Natural killer cell (primary cell): ENCODE measurements around the gene ACTR3. TPM values are rescaled to one million over a fixed set of nuclear protein-coding genes. Genes with fewer than 3 reads are reported as not detected.

Experiments used
- ATAC-seq, 3 donors: fragments of 150-1000 bp in 2 of 3; fragments of 200-7000 bp in 1 of 3; cut with Tn5 transposase; 1 replicate in 1 of 3; 2 replicates in 2 of 3; pipeline ENCODE4 v1.10.0; 2021; ENCODE audit warnings: mild to moderate bottlenecking in 2 of 3, moderate library complexity in 2 of 3
- DNase-seq, 2 donors: peaks; one replicate each; pipeline versions ENCODE4 v3.0.0 to v3.0.0-alpha.2; 2013 to 2021; ENCODE audit warnings: mixed read lengths in 1 of 2
- H3K27ac ChIP-seq: one replicate; pipeline ENCODE4 v1.5.1; 2013; ENCODE audit warnings: mild to moderate bottlenecking, low read length
- H3K27me3 ChIP-seq: one replicate; pipeline ENCODE4 v1.6.1; 2013; ENCODE audit warnings: low read length; ENCODE audit not compliant: control insufficient read depth, insufficient read depth
- H3K36me3 ChIP-seq: one replicate; pipeline ENCODE4 v1.6.1; 2013; ENCODE audit warnings: low read length; ENCODE audit not compliant: control insufficient read depth, insufficient read depth
- H3K4me1 ChIP-seq: one replicate; pipeline ENCODE4 v1.6.1; 2013; ENCODE audit warnings: low read length; ENCODE audit not compliant: control insufficient read depth, insufficient read depth
- H3K4me3 ChIP-seq: one replicate; pipeline ENCODE4 v1.5.1; 2013; ENCODE audit warnings: low read length
- H3K9me3 ChIP-seq: one replicate; pipeline ENCODE4 v1.6.1; 2013; ENCODE audit warnings: low read length; ENCODE audit not compliant: control insufficient read depth, insufficient read depth
- H3K27ac Mint-ChIP-seq, 2 donors: one replicate each; pipeline ENCODE4 v1.8.0; 2022; ENCODE audit warnings: mild to moderate bottlenecking in 2 of 2, mixed read lengths in 2 of 2, moderate library complexity in 1 of 2
- H3K27me3 Mint-ChIP-seq, 2 donors: one replicate each; pipeline ENCODE4 v1.8.0; 2022; ENCODE audit warnings: low read depth in 2 of 2, mixed read lengths in 2 of 2
- H3K36me3 Mint-ChIP-seq: one replicate; pipeline ENCODE4 v1.8.0; 2022; ENCODE audit warnings: mixed read lengths
- H3K4me1 Mint-ChIP-seq, 2 donors: one replicate each; pipeline ENCODE4 v1.8.0; 2022; ENCODE audit warnings: mixed read lengths in 2 of 2
- H3K4me3 Mint-ChIP-seq: one replicate; pipeline ENCODE4 v1.8.0; 2022; ENCODE audit warnings: mild to moderate bottlenecking, moderate library complexity, mixed read lengths
- H3K9me3 Mint-ChIP-seq, 2 donors: one replicate each; pipeline ENCODE4 v1.8.0; 2022; ENCODE audit warnings: mixed read lengths in 2 of 2
- WGBS: methylation state at CpG from one replicate; pipeline ENCODE4 v1.1.7; 2013; ENCODE audit warnings: missing lambda C conversion rate; ENCODE audit not compliant: insufficient coverage; 5-methylcytosine and 5-hydroxymethylcytosine counted together
- intact Hi-C: fragments of 100-400 bp; cut with micrococcal nuclease; formaldehyde crosslinking; loops from one replicate; pipeline ENCODE4 v1.14.2; 2022
- total RNA-seq, 4 donors: library from RNA; stranded (reverse); fragments of 120-200 nt in 1 of 4; gene quantifications; one replicate each; pipeline versions ENCODE4 v1.2.3 to v1.2.4, GENCODE V29; 2013 to 2022
- TF ChIP-seq, protein P1 (sequence below): fragments of 200-600 bp; IDR thresholded peaks from one replicate; pipeline ENCODE4 v1.8.0; 2022; ENCODE audit warnings: antibody characterized with exemption

ACTR3 gene
- total RNA-seq, 3 donors from 2014 or later (not counting 1 experiment from before 2014, with no cell fraction given) = 323 to 428 (median 352) TPM

DNA sequence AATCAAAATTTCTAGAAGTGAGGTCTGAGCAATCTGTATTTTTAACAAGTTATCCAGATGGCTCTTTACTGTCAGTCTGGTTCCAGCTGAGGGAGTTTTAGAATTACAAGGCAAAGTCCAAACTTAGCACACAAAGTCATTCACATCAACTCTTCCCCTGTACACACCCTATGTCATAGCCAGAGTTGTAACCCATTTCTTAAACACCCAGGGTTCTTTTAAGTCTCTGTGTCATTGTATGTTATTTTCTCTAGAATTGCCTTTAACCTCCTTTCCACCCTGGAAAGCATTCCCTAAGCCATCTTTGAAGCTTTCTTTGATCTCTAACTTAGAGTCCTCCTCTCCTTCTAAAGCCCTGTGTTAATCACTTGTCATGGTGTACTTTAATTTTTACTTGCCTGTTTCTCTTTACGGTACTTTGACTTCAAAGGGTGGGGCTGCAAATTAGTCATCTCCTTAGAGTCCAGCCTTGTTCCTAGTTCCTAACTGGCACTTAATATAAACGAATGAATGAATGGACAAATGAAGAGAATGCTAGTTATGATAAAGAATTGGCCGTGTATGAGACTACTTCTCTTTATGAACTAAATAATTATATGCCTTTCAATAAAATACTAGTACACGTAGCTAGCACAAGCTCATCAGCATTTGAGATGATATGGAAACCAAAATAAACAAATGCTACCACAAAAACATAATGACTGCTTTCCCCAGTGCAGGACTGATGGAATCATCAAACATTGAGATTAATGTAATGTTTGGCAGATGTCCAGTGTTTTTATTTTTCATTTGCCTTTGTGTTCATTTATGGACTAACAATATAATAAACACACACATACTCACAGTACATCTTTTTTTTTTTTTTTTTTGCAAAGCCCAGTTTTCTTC, 11.9 kb upstream of the ACTR3 start:
- intact Hi-C loops = no loop called here
- Mint-ChIP-seq H3K36me3 (no peaks in the 10 kb centered on the region), H3K4me3 (no peak overlapping the region), H3K9me3 (no peaks in the 10 kb centered on the region), H3K4me1 (peaks cover 13 to 21% of the 10 kb centered on the region in 2 donors), H3K27me3 (no peaks in the 10 kb centered on the region), H3K27ac (peak overlapping the region in 1 of 2 donors; percentile 73)
- no peaks in the 10 kb centered on the region for H3K9me3 ChIP-seq
- WGBS = 63% methylated on average over 1 of the region's 4 CpGs
- H3K36me3 ChIP-seq = peaks cover 2% of the 10 kb centered on the region
- DNase-seq (no peak), ATAC-seq (no peak)
- TF ChIP-seq, protein P1, sequence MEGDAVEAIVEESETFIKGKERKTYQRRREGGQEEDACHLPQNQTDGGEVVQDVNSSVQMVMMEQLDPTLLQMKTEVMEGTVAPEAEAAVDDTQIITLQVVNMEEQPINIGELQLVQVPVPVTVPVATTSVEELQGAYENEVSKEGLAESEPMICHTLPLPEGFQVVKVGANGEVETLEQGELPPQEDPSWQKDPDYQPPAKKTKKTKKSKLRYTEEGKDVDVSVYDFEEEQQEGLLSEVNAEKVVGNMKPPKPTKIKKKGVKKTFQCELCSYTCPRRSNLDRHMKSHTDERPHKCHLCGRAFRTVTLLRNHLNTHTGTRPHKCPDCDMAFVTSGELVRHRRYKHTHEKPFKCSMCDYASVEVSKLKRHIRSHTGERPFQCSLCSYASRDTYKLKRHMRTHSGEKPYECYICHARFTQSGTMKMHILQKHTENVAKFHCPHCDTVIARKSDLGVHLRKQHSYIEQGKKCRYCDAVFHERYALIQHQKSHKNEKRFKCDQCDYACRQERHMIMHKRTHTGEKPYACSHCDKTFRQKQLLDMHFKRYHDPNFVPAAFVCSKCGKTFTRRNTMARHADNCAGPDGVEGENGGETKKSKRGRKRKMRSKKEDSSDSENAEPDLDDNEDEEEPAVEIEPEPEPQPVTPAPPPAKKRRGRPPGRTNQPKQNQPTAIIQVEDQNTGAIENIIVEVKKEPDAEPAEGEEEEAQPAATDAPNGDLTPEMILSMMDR = no peak
- peaks cover 6% of the 10 kb centered on the region for H3K4me1 ChIP-seq
- no peak overlapping the region for H3K4me3 ChIP-seq
- H3K27me3 ChIP-seq = no peaks in the 10 kb centered on the region
- H3K27ac ChIP-seq = no peak overlapping the region

- Histone ChIP-seq H3K27me3 (no peaks in the 10 kb centered on the region), H3K4me1 (peaks cover 6% of the 10 kb centered on the region), H3K4me3 (no peak overlapping the region), H3K27ac (no peak overlapping the region), H3K9me3 (no peaks in the 10 kb centered on the region), H3K36me3 (peaks cover 2% of the 10 kb centered on the region)
- no peaks in the 10 kb centered on the region for H3K27me3 Mint-ChIP-seq
- no peaks in the 10 kb centered on the region for H3K9me3 Mint-ChIP-seq
- no CpG with 5 or more reads among the region's 1 CpG for WGBS
- peaks cover 13 to 17% of the 10 kb centered on the region in 2 donors for H3K4me1 Mint-ChIP-seq
- H3K4me3 Mint-ChIP-seq = no peak overlapping the region
- ATAC-seq = no peak
- no peak for DNase-seq
- H3K27ac Mint-ChIP-seq = no peak overlapping the region
- no peaks in the 10 kb centered on the region for H3K36me3 Mint-ChIP-seq
- TF ChIP-seq, protein P1 = no peak
- intact Hi-C loops = no loop called here
These were observed 11.1 kb upstream of the ACTR3 start for GRCh38 chr2:113878743-113879142.

- no peaks in the 10 kb centered on the region for H3K36me3 Mint-ChIP-seq
- no peaks in the 10 kb centered on the region for H3K27me3 Mint-ChIP-seq
- no peaks in the 10 kb centered on the region for H3K9me3 Mint-ChIP-seq
- TF ChIP-seq, protein P1 = no peak
- H3K4me1 Mint-ChIP-seq = peaks cover 12 to 13% of the 10 kb centered on the region in 2 donors
- no peak overlapping the region for H3K27ac Mint-ChIP-seq
- Histone ChIP-seq H3K27ac (no peak overlapping the region), H3K36me3 (peaks cover 2% of the 10 kb centered on the region), H3K4me1 (peaks cover 9% of the 10 kb centered on the region), H3K4me3 (no peak overlapping the region), H3K27me3 (no peaks in the 10 kb centered on the region), H3K9me3 (no peaks in the 10 kb centered on the region)
- DNase-seq (no peak), ATAC-seq (no peak)
- no peak overlapping the region for H3K4me3 Mint-ChIP-seq
- WGBS = 97% methylated on average over 3 of the region's 3 CpGs
- intact Hi-C loops = no loop called here
These were observed 10.4 kb upstream of the ACTR3 start for GRCh38 chr2:113879457-113879856.
